Upper lobe of left lung (tissue), 6 donors: ENCODE data around the gene BEND7. TPM values are rescaled to one million over a fixed set of nuclear protein-coding genes. Genes with fewer than 3 reads are reported as not detected.

Experiments used
- ATAC-seq, 2 donors: fragments of 200-7000 bp; cut with Tn5 transposase; one replicate each; pipeline ENCODE4 v1.9.1; 2022; ENCODE audit warnings: mild to moderate bottlenecking in 2 of 2, moderate library complexity in 2 of 2; ENCODE audit not compliant: low FRiP score in 2 of 2
- DNase-seq, 2 donors: peaks; one replicate each; pipeline ENCODE4 v3.0.0-alpha.2; 2019 to 2020
- H3K27ac ChIP-seq, 4 donors: fragments of 200-600 bp; sonication (generic); one replicate each; pipeline ENCODE4 v1.5.1; 2016 to 2019
- H3K27me3 ChIP-seq, 4 donors: fragments of 200-600 bp; sonication (generic); one replicate each; pipeline ENCODE4 v1.5.1; 2017 to 2019
- H3K36me3 ChIP-seq, 4 donors: fragments of 200-600 bp; sonication (generic); one replicate each; pipeline ENCODE4 v1.5.1; 2016 to 2019
- H3K4me1 ChIP-seq, 4 donors: fragments of 200-600 bp; sonication (generic); one replicate each; pipeline ENCODE4 v1.5.1; 2018 to 2019
- H3K4me3 ChIP-seq, 4 donors: fragments of 200-600 bp; sonication (generic); one replicate each; pipeline ENCODE4 v1.5.1; 2017 to 2019; ENCODE audit warnings: mild to moderate bottlenecking in 2 of 4, moderate library complexity in 1 of 4
- H3K9me3 ChIP-seq, 4 donors: fragments of 200-600 bp; sonication (generic); one replicate each; pipeline ENCODE4 v1.5.1; 2018 to 2019
- CTCF ChIP-seq, 6 experiments: fragments of 450-650 bp in 4 of 6; fragments of 200-600 bp in 2 of 6; sonication (generic) in 2 of 6; IDR thresholded peaks; one replicate each; pipeline ENCODE4 v1.5.1; 2016 to 2019; ENCODE audit warnings: antibody characterized with exemption in 6 of 6
- EP300 ChIP-seq, 4 donors: sonication (generic); formaldehyde crosslinking; IDR thresholded peaks; one replicate each; pipeline ENCODE4 v1.5.1; 2017; ENCODE audit warnings: antibody characterized with exemption in 4 of 4, control low read depth in 2 of 4
- POLR2A ChIP-seq, 4 donors: fragments of 450-650 bp; IDR thresholded peaks; one replicate each; pipeline ENCODE4 v1.5.1; 2016 to 2017; ENCODE audit warnings: antibody characterized with exemption in 4 of 4, mild to moderate bottlenecking in 2 of 4
- POLR2AphosphoS5 ChIP-seq, 2 donors: sonication (generic); formaldehyde crosslinking; IDR thresholded peaks; one replicate each; pipeline ENCODE4 v1.5.1; 2017; ENCODE audit warnings: antibody characterized with exemption in 2 of 2
- WGBS, 2 donors: methylation state at CpG; one replicate each; pipeline ENCODE4 v1.1.5; 2017 to 2018; 5-methylcytosine and 5-hydroxymethylcytosine counted together
- total RNA-seq, 6 donors: library from RNA; depleted of rRNA in 4 of 6; stranded (reverse); fragments of >200 nt in 4 of 6; gene quantifications; one replicate each; pipeline versions ENCODE4 v1.1.0 to v1.2.1, GENCODE V29; 2016 to 2021
- donor health status: DM: no; HTN: no; CAD: no; lungs with moderate emphysema.
- donor health status: DM: no; HTN: yes; CAD: no; lungs with severe emphysema.

Gene BEND7
- total RNA-seq, 6 donors from 2014 or later: 12.4 to 57.6 (median 26.4) TPM

- TF ChIP-seq EP300 (IDR thresholded peaks at IDR 0.05): no peak
- TF ChIP-seq CTCF (IDR thresholded peaks at IDR 0.05): no peak
- no peak for TF ChIP-seq POLR2A (IDR thresholded peaks at IDR 0.05)
- TF ChIP-seq POLR2AphosphoS5 (IDR thresholded peaks at IDR 0.05): no peak
- no peak for ATAC-seq
These were observed 16.2 kb downstream of the BEND7 start for GRCh38 chr10:13512564-13512963.

GRCh38 chr10:13511409-13511808 lies 17.4 kb downstream of the BEND7 start:
- TF ChIP-seq CTCF (IDR thresholded peaks at IDR 0.05) (no peak), EP300 (IDR thresholded peaks at IDR 0.05) (no peak), POLR2AphosphoS5 (IDR thresholded peaks at IDR 0.05) (no peak), POLR2A (IDR thresholded peaks at IDR 0.05) (no peak)
- ATAC-seq: no peak
- WGBS, 2 donors: 86 to 93% methylated on average over 5 of the region's 5 CpGs
- Histone ChIP-seq H3K9me3 (no peaks in the 10 kb centered on the region), H3K4me3 (no peak overlapping the region), H3K4me1 (peaks cover 0 to 4% (median 0%) of the 10 kb centered on the region in 4 donors), H3K36me3 (no peaks in the 10 kb centered on the region), H3K27ac (no peak overlapping the region), H3K27me3 (no peaks in the 10 kb centered on the region)
- no peak for DNase-seq

More at GRCh38 chr10:13512564-13512963, 16.2 kb downstream of the BEND7 start:
- no peaks in the 10 kb centered on the region for H3K9me3 ChIP-seq
- 44 to 45% methylated on average over 2 of the region's 2 CpGs for WGBS, 2 donors
- no peaks in the 10 kb centered on the region for H3K27me3 ChIP-seq
- DNase-seq: no peak
- no peaks in the 10 kb centered on the region for H3K36me3 ChIP-seq
- peaks cover 0 to 4% (median 0%) of the 10 kb centered on the region in 4 donors for H3K4me1 ChIP-seq
- no peak overlapping the region for H3K27ac ChIP-seq
- no peak overlapping the region for H3K4me3 ChIP-seq

- Histone ChIP-seq H3K4me1 (peaks cover 0 to 4% (median 0%) of the 10 kb centered on the region in 4 donors), H3K9me3 (no peaks in the 10 kb centered on the region), H3K36me3 (peaks cover 0 to 2% (median 0%) of the 10 kb centered on the region in 4 donors), H3K27ac (no peak overlapping the region), H3K4me3 (no peak overlapping the region), H3K27me3 (no peaks in the 10 kb centered on the region)
- 92 to 94% methylated on average over 5 to 12 of the region's 12 CpGs for WGBS, 2 donors
- ATAC-seq: no peak
- TF ChIP-seq EP300 (IDR thresholded peaks at IDR 0.05): no peak
- TF ChIP-seq POLR2AphosphoS5 (IDR thresholded peaks at IDR 0.05): no peak
- no peak for TF ChIP-seq POLR2A (IDR thresholded peaks at IDR 0.05)
- TF ChIP-seq CTCF (IDR thresholded peaks at IDR 0.05): no peak
- DNase-seq: peak in 1 of 2 donors; percentile 24
These were observed 23.6 kb downstream of the BEND7 start for GRCh38 chr10:13505052-13505680.

GRCh38 chr10:13503745-13504463 lies 24.9 kb downstream of the BEND7 start:
- Histone ChIP-seq H3K4me1 (peaks cover 0 to 2% (median 0%) of the 10 kb centered on the region in 4 donors), H3K4me3 (no peak overlapping the region), H3K27ac (no peak overlapping the region), H3K36me3 (peaks cover 0 to 13% (median 2%) of the 10 kb centered on the region in 4 donors), H3K27me3 (no peaks in the 10 kb centered on the region), H3K9me3 (no peaks in the 10 kb centered on the region)
- DNase-seq (no peak), ATAC-seq (no peak)
- 79 to 88% methylated on average over 11 of the region's 11 CpGs for WGBS, 2 donors
- TF ChIP-seq EP300 (IDR thresholded peaks at IDR 0.05): no peak

GRCh38 chr10:13502380-13502779 lies 26.4 kb downstream of the BEND7 start:
- Histone ChIP-seq H3K27me3 (no peaks in the 10 kb centered on the region), H3K4me1 (no peaks in the 10 kb centered on the region), H3K4me3 (no peak overlapping the region), H3K9me3 (no peaks in the 10 kb centered on the region), H3K27ac (no peak overlapping the region), H3K36me3 (peaks cover 0 to 13% (median 2%) of the 10 kb centered on the region in 4 donors)
- DNase-seq (no peak), ATAC-seq (no peak)
- 76 to 86% methylated on average over 8 to 9 of the region's 9 CpGs for WGBS, 2 donors
- TF ChIP-seq CTCF (IDR thresholded peaks at IDR 0.05): no peak
- no peak for TF ChIP-seq POLR2A (IDR thresholded peaks at IDR 0.05)
- no peak for TF ChIP-seq POLR2AphosphoS5 (IDR thresholded peaks at IDR 0.05)
- TF ChIP-seq EP300 (IDR thresholded peaks at IDR 0.05): no peak
